Stimulated activated CD8-positive, alpha-beta memory T cell treated with anti-CD3 and anti-CD28 coated beads, Interleukin-15, amount 100 ng/mL, for 1 hour (primary cell): ENCODE measurements around the gene DLK1.

ENCODE experiments used
- DNase-seq: peaks from one replicate; pipeline ENCODE4 v3.0.0-alpha.2; 2020; ENCODE audit warnings: low read depth

DLK1 gene

GRCh38 chr14:100762089-100762515 is 35.4 kb downstream of the DLK1 start:
- no peak for DNase-seq

- no peak for DNase-seq
These were observed 36.2 kb downstream of the DLK1 start for GRCh38 chr14:100762901-100763300.

- DNase-seq, result no peak
These were observed 37.9 kb downstream of the DLK1 start for GRCh38 chr14:100764471-100765115.

- no peak for DNase-seq
These were observed 38.6 kb downstream of the DLK1 start for GRCh38 chr14:100765296-100765695.

GRCh38 chr14:100765991-100766390 is 39.3 kb downstream of the DLK1 start:
- no peak for DNase-seq

- DNase-seq, result no peak
These were observed 40.5 kb downstream of the DLK1 start for GRCh38 chr14:100767003-100767787.

GRCh38 chr14:100767788-100768536 is 41.3 kb downstream of the DLK1 start:
- no peak for DNase-seq

- no peak for DNase-seq
These were observed 42.6 kb downstream of the DLK1 start for GRCh38 chr14:100769035-100769939.

- no peak for DNase-seq
These were observed 43.4 kb downstream of the DLK1 start for GRCh38 chr14:100770046-100770445.

GRCh38 chr14:100770605-100771120 is 44.0 kb downstream of the DLK1 start:
- no peak for DNase-seq

GRCh38 chr14:100771121-100771800 is 44.6 kb downstream of the DLK1 start:
- DNase-seq, result no peak

GRCh38 chr14:100772607-100773165 is 46.0 kb downstream of the DLK1 start:
- DNase-seq, result no peak

- no peak for DNase-seq
These were observed 46.9 kb downstream of the DLK1 start for GRCh38 chr14:100773331-100774163.

- no peak for DNase-seq
These were observed 47.5 kb downstream of the DLK1 start for GRCh38 chr14:100774164-100774537.

GRCh38 chr14:100775351-100775830 is 48.7 kb downstream of the DLK1 start:
- no peak for DNase-seq

- no peak for DNase-seq
These were observed 49.3 kb downstream of the DLK1 start for GRCh38 chr14:100775831-100776591.

GRCh38 chr14:100776681-100777365 is 50.1 kb downstream of the DLK1 start:
- no peak for DNase-seq

GRCh38 chr14:100777366-100777817 is 50.7 kb downstream of the DLK1 start:
- no peak for DNase-seq
